Tibial nerve (tissue), 4 donors: ENCODE results near the gene GAPDH. TPM values are rescaled to one million over a fixed set of nuclear protein-coding genes. Genes with fewer than 3 reads are reported as not detected.

ENCODE experiments used
- DNase-seq, 2 donors: peaks; one replicate each; pipeline ENCODE4 v3.0.0-alpha.2; 2019; ENCODE audit warnings: low spot score in 2 of 2
- H3K27ac ChIP-seq, 4 donors: fragments of 200-600 bp; sonication (generic) in 3 of 4; one replicate each; pipeline ENCODE4 v1.5.1; 2017 to 2019; ENCODE audit warnings: mild to moderate bottlenecking in 1 of 4
- H3K27me3 ChIP-seq, 2 donors: fragments of 200-600 bp; sonication (generic) in 1 of 2; one replicate each; pipeline versions ENCODE4 v1.5.1 to v1.6.0; 2017 to 2019
- H3K36me3 ChIP-seq, 3 donors: fragments of 200-600 bp; sonication (generic); one replicate each; pipeline ENCODE4 v1.5.1; 2018 to 2019
- H3K4me1 ChIP-seq, 4 donors: fragments of 200-600 bp; sonication (generic) in 3 of 4; one replicate each; pipeline ENCODE4 v1.5.1; 2017 to 2019
- H3K4me3 ChIP-seq, 4 donors: fragments of 200-600 bp; sonication (generic) in 3 of 4; one replicate each; pipeline ENCODE4 v1.5.1; 2017 to 2019; ENCODE audit warnings: mild to moderate bottlenecking in 1 of 4, moderate library complexity in 1 of 4
- H3K9me3 ChIP-seq, 4 donors: fragments of 200-600 bp; sonication (generic) in 3 of 4; one replicate each; pipeline ENCODE4 v1.5.1; 2017 to 2019
- EP300 ChIP-seq, 2 donors: sonication (generic); formaldehyde crosslinking; IDR thresholded peaks; one replicate each; pipeline ENCODE4 v1.6.1; 2017; ENCODE audit warnings: antibody characterized with exemption in 2 of 2, mild to moderate bottlenecking in 1 of 2
- POLR2A ChIP-seq, 2 donors: fragments of 450-650 bp; IDR thresholded peaks; one replicate each; pipeline ENCODE4 v1.6.1; 2017; ENCODE audit warnings: antibody characterized with exemption in 2 of 2, mild to moderate bottlenecking in 2 of 2, moderate library complexity in 2 of 2
- WGBS, 2 donors: methylation state at CpG; one replicate each; pipeline ENCODE4 v1.1.5; 2018; 5-methylcytosine and 5-hydroxymethylcytosine counted together
- total RNA-seq, 4 donors: library from RNA; depleted of rRNA; stranded (reverse); fragments of >200 nt; gene quantifications; one replicate each; pipeline ENCODE4 v1.1.0, GENCODE V29; 2016
- TF ChIP-seq, protein P1 (sequence below), 5 experiments: fragments of 200-600 bp in 3 of 5; fragments of 450-650 bp in 2 of 5; sonication (generic) in 3 of 5; IDR thresholded peaks; one replicate each; pipeline ENCODE4 v1.5.1; 2016 to 2019; ENCODE audit warnings: antibody characterized with exemption in 5 of 5, mild to moderate bottlenecking in 3 of 5, moderate library complexity in 2 of 5

Gene GAPDH
- total RNA-seq, 4 donors from 2014 or later = 1,360 to 2,316 (median 1,728) TPM

DNA sequence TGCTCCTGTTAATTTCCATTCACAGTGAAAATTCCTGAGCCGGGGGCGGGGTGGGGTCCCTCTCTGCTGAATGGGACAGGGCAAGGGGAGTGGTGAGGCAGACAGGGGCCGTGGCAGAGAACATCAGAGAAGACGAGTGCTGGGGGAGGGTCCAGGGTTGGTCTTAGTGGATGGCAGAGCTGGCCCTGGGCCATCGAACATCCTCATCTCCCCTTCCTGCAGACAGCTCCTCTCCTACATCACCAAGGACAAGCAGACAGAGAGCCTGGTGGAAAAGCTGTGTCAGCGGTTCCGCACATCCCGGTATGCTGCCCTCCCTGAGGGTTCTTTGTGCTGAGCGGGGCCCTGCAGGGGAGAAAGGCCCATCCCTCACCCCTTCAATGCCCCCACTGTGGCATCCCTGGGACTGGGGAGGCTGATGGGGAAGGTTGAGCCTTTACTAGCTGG is 5.0 kb upstream of the GAPDH start:
- Histone ChIP-seq H3K27ac (no peak overlapping the region), H3K4me3 (no peak overlapping the region), H3K27me3 (no peaks in the 10 kb centered on the region), H3K4me1 (peaks cover 0 to 19% (median 16%) of the 10 kb centered on the region in 4 donors), H3K9me3 (no peaks in the 10 kb centered on the region), H3K36me3 (peaks cover 0 to 70% (median 29%) of the 10 kb centered on the region in 3 donors)
- TF ChIP-seq EP300 (IDR thresholded peaks at IDR 0.05) = no peak
- no peak for TF ChIP-seq POLR2A (IDR thresholded peaks at IDR 0.05)
- TF ChIP-seq, protein P1, sequence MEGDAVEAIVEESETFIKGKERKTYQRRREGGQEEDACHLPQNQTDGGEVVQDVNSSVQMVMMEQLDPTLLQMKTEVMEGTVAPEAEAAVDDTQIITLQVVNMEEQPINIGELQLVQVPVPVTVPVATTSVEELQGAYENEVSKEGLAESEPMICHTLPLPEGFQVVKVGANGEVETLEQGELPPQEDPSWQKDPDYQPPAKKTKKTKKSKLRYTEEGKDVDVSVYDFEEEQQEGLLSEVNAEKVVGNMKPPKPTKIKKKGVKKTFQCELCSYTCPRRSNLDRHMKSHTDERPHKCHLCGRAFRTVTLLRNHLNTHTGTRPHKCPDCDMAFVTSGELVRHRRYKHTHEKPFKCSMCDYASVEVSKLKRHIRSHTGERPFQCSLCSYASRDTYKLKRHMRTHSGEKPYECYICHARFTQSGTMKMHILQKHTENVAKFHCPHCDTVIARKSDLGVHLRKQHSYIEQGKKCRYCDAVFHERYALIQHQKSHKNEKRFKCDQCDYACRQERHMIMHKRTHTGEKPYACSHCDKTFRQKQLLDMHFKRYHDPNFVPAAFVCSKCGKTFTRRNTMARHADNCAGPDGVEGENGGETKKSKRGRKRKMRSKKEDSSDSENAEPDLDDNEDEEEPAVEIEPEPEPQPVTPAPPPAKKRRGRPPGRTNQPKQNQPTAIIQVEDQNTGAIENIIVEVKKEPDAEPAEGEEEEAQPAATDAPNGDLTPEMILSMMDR (IDR thresholded peaks at IDR 0.05) = no peak
- WGBS, 2 donors = 57 to 65% methylated on average over 7 to 9 of the region's 9 CpGs
- no peak for DNase-seq

DNA sequence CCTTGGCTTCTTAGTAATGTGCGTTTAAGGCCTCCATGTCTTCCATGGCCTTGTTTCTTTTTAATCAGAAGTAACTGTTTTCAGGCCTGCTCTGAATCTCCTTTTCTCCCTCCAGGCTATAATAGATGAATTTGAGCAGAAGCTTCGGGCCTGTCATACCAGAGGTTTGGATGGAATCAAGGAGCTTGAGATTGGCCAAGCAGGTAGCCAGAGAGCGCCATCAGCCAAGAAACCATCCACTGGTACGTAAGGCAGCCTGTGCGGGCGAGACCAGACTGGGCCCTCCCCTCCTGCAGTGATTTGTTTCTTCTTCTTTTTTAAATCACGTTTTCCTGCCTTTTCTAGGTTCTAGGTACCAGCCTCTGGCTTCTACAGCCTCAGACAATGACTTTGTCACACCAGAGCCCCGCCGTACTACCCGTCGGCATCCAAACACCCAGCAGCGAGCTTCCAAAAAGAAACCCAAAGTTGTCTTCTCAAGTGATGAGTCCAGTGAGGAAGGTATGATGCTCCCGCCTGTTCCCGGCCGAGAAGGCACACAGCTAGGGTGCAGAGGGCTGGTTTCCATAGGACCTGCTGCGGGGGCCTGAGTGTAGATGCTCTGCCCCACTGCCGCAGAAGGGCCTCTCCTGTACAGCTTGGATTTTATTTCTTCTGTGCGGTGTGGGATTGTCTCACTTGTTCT is 3.6 kb upstream of the GAPDH start:
- WGBS, 2 donors = 94 to 96% methylated on average over 18 of the region's 18 CpGs
- H3K27ac ChIP-seq = peak overlapping the region in 2 of 4 donors; percentile 96 to 99
- no peak overlapping the region for H3K4me3 ChIP-seq
- peaks cover 0 to 24% (median 22%) of the 10 kb centered on the region in 4 donors for H3K4me1 ChIP-seq
- no peaks in the 10 kb centered on the region for H3K27me3 ChIP-seq
- TF ChIP-seq POLR2A (IDR thresholded peaks at IDR 0.05) (no peak), EP300 (IDR thresholded peaks at IDR 0.05) (no peak)
- TF ChIP-seq, protein P1 (IDR thresholded peaks at IDR 0.05) = no peak
- peaks cover 0 to 56% (median 26%) of the 10 kb centered on the region in 3 donors for H3K36me3 ChIP-seq
- DNase-seq = no peak
- no peaks in the 10 kb centered on the region for H3K9me3 ChIP-seq

DNA sequence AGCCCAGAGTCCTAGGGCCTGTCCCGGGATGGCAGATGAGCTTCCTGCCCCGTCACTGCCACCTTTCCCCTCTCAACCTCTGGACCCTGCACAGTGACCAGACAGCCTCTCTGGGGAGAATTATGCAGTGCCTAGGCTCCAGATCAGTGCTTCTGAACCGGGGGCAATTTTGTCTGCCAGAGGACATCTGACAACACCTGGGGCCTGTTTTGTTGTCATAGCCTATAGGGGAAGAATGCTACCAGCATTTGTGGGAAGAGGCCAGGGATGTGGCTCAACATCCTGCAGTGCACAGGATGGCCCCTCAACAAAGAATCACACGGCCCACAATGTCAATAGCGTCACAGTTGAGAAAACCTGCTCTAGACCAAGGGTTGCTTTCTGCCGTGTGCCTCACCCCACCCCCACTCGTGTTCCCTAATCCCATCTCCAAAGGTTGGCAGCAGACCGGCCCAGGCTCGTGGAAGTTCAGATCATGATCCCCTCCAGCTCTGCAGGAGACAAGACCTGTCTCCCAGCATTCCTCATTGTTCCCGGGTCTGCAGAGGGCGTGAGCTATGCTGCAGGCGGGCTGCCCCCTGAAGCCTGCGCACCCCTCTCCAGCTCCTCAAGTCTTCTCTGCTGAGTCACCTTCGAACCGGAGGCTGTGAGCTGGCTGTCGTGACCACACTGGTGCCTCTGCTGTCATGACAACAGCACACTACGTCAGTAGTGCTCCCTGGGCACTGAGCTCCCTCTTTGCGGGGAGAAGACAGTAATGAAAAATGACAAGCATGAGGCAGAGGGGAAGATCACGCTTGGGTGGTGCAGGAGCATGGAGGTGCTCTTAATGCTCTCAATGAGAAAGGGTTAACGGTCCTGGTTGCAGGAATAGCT is 2.0 kb upstream of the GAPDH start:
- Histone ChIP-seq H3K9me3 (no peaks in the 10 kb centered on the region), H3K4me3 (peak overlapping the region in 3 of 4 donors; percentile 87 to 100 (median 92)), H3K27ac (peak overlapping the region; percentile 76 to 99 (median 96)), H3K4me1 (peaks cover 0 to 39% (median 34%) of the 10 kb centered on the region in 4 donors), H3K27me3 (no peaks in the 10 kb centered on the region), H3K36me3 (peaks cover 0 to 54% (median 26%) of the 10 kb centered on the region in 3 donors)
- 8 to 17% methylated on average over 20 of the region's 20 CpGs for WGBS, 2 donors
- TF ChIP-seq POLR2A (IDR thresholded peaks at IDR 0.05) (no peak), EP300 (IDR thresholded peaks at IDR 0.05) (peak in 1 of 2 donors; percentile 49)
- no peak for DNase-seq

DNA sequence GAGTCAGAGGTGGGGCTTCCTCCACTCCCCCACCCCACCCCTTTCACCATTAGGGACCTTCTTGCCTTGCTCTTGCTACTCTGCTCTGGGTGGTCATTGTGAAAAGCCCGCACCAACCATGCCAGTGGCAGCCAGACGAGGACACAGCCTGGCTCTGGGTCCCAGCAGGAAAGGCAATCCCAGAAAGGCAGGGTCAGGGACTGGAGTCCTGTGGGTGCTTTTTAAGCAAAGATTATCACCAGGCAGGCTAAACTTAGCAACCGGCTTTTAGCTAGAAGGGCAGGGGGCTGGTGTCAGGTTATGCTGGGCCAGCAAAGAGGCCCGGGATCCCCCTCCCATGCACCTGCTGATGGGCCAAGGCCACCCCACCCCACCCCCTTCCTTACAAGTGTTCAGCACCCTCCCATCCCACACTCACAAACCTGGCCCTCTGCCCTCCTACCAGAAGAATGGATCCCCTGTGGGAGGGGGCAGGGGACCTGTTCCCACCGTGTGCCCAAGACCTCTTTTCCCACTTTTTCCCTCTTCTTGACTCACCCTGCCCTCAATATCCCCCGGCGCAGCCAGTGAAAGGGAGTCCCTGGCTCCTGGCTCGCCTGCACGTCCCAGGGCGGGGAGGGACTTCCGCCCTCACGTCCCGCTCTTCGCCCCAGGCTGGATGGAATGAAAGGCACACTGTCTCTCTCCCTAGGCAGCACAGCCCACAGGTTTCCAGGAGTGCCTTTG is 1.2 kb upstream of the GAPDH start:
- TF ChIP-seq EP300 (IDR thresholded peaks at IDR 0.05) (peak in 1 of 2 donors; percentile 50), POLR2A (IDR thresholded peaks at IDR 0.05) (no peak)
- TF ChIP-seq, protein P1 (IDR thresholded peaks at IDR 0.05) = no peak
- peak overlapping the region; percentile 76 to 99 (median 96) for H3K27ac ChIP-seq
- H3K36me3 ChIP-seq = peaks cover 0 to 54% (median 25%) of the 10 kb centered on the region in 3 donors
- H3K27me3 ChIP-seq = no peaks in the 10 kb centered on the region
- H3K9me3 ChIP-seq = no peaks in the 10 kb centered on the region
- WGBS, 2 donors = 0 to 1% methylated on average over 14 of the region's 14 CpGs
- H3K4me1 ChIP-seq = peaks cover 0 to 47% (median 39%) of the 10 kb centered on the region in 4 donors
- H3K4me3 ChIP-seq = peak overlapping the region; percentile 82 to 100 (median 90)
- peak in 1 of 2 donors; percentile 51 for DNase-seq

DNA sequence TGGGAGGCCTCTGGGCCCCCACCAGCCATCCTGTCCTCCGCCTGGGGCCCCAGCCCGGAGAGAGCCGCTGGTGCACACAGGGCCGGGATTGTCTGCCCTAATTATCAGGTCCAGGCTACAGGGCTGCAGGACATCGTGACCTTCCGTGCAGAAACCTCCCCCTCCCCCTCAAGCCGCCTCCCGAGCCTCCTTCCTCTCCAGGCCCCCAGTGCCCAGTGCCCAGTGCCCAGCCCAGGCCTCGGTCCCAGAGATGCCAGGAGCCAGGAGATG is 729 bp upstream of the GAPDH start:
- TF ChIP-seq EP300 (IDR thresholded peaks at IDR 0.05) = peak in 1 of 2 donors; percentile 4
- TF ChIP-seq POLR2A (IDR thresholded peaks at IDR 0.05) = no peak
- H3K9me3 ChIP-seq = no peaks in the 10 kb centered on the region
- H3K27me3 ChIP-seq = no peaks in the 10 kb centered on the region
- DNase-seq = no peak
- H3K36me3 ChIP-seq = peaks cover 0 to 54% (median 25%) of the 10 kb centered on the region in 3 donors
- peaks cover 0 to 52% (median 39%) of the 10 kb centered on the region in 4 donors for H3K4me1 ChIP-seq
- H3K27ac ChIP-seq = peak overlapping the region; percentile 76 to 99 (median 96)
- H3K4me3 ChIP-seq = peak overlapping the region; percentile 82 to 100 (median 90)
- WGBS, 2 donors = 0 to 3% methylated on average over 1 to 8 of the region's 9 CpGs
